Measurements from ENCODE around the gene MTCL1.
A peak's percentile ranks its signal among the peaks of the same experiment; 100 is the strongest.

The MTCL1 gene

GRCh38 chr18:8673256-8674209 lies 31.8 kb upstream of the MTCL1 start:
- TF ChIP-seq, protein P1, sequence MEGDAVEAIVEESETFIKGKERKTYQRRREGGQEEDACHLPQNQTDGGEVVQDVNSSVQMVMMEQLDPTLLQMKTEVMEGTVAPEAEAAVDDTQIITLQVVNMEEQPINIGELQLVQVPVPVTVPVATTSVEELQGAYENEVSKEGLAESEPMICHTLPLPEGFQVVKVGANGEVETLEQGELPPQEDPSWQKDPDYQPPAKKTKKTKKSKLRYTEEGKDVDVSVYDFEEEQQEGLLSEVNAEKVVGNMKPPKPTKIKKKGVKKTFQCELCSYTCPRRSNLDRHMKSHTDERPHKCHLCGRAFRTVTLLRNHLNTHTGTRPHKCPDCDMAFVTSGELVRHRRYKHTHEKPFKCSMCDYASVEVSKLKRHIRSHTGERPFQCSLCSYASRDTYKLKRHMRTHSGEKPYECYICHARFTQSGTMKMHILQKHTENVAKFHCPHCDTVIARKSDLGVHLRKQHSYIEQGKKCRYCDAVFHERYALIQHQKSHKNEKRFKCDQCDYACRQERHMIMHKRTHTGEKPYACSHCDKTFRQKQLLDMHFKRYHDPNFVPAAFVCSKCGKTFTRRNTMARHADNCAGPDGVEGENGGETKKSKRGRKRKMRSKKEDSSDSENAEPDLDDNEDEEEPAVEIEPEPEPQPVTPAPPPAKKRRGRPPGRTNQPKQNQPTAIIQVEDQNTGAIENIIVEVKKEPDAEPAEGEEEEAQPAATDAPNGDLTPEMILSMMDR (IDR thresholded peaks at IDR 0.05; ENCODE audit: extremely low read depth, missing control alignments) = no peak
- peak; percentile 60 for DNase-seq (ENCODE audit: low spot score)

- no peak for DNase-seq (ENCODE audit: low spot score)
Observed at GRCh38 chr18:8675057-8675456, 30.3 kb upstream of the MTCL1 start.

GRCh38 chr18:8681196-8681595 lies 24.2 kb upstream of the MTCL1 start:
- no peak for DNase-seq (ENCODE audit: low spot score)
- TF ChIP-seq, protein P1 (IDR thresholded peaks at IDR 0.05; ENCODE audit: extremely low read depth, missing control alignments) = no peak

More at GRCh38 chr18:8675057-8675456, 30.3 kb upstream of the MTCL1 start:
- TF ChIP-seq, protein P1 (IDR thresholded peaks at IDR 0.05; ENCODE audit: extremely low read depth, missing control alignments) = no peak

DNA sequence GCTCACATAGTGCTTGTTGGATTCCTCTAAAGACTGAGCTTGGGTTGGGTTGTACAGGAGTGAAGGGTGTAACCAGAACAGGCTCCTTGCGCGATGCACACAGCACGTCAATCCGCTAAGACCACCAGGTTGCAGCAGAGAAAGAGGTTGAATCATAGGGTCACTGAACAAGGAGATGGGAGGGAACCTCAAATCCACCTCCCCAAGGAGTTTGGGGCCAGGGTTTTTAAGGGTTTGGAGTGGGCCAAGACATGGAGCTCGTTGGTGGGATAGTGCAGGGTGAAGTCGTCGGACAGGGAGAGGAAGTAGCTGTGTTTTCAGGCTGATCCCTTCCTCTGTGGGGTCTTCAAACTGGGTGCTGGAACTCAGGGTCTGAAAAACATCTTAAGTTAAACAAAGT lies 20.8 kb upstream of the MTCL1 start:
- TF ChIP-seq, protein P1 (IDR thresholded peaks at IDR 0.05; ENCODE audit: extremely low read depth, missing control alignments) = no peak
- no peak for DNase-seq (ENCODE audit: low spot score)

DNA sequence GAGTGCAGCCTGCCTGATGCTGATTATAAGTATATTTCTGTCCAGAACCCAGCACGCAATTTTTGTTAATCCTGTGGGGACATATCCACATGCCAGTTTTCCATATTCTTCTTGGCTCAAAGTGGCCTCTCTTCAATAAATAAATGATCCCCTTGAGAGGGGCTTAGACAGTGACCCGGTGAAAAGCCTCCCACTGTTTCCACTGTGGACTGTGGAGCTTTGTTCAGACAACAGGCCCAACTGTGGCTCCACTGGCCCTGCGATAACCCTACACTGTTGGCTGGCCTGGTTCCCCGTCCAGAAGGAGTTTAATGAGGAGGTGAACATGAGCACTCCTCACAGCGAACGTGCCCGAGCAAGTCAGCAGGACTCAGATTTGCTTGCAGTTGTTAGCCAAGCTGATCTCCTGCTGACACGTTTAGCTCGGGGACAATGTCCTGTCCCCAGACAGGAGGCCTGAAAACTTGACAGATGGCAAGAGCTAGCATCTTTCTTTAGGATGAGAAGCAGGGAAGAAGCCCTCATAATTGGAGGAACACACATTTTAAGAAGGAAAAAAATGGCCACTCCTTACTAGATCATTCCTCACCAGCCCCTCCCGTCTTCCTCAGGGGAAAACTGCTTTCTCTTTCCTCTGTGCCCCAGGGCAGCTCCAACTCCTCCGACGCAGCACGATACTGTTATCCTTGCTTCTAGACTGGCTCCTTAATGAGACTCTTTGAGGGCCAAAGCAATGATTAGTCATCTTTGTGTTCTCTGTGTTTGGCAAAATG lies 20.0 kb upstream of the MTCL1 start:
- no peak for DNase-seq (ENCODE audit: low spot score)
- TF ChIP-seq, protein P1 (IDR thresholded peaks at IDR 0.05; ENCODE audit: extremely low read depth, missing control alignments) = no peak

- TF ChIP-seq, protein P1 (IDR thresholded peaks at IDR 0.05; ENCODE audit: extremely low read depth, missing control alignments) = no peak
- no peak for DNase-seq (ENCODE audit: low spot score)
Observed at GRCh38 chr18:8685914-8686216, 19.5 kb upstream of the MTCL1 start.

GRCh38 chr18:8686611-8687010 lies 18.7 kb upstream of the MTCL1 start:
- TF ChIP-seq, protein P1 (IDR thresholded peaks at IDR 0.05; ENCODE audit: extremely low read depth, missing control alignments) = no peak
- no peak for DNase-seq (ENCODE audit: low spot score)
